Mesenchymal stem cell (in vitro differentiated cells and primary cell): ENCODE data around the gene PLXND1.

Source experiments
- DNase-seq: peaks from one replicate; pipeline ENCODE4 v3.0.0-alpha.2; 2013
- H2AFZ ChIP-seq: one replicate; pipeline ENCODE4 v1.6.1; 2013; ENCODE audit warnings: low read depth, mild to moderate bottlenecking, control low read depth, inconsistent platforms, low read length, moderate library complexity
- H2AK5ac ChIP-seq: 2 replicates; pipeline ENCODE4 v1.6.1; 2013; ENCODE audit warnings: low read length, moderate library complexity, mild to moderate bottlenecking, inconsistent platforms; ENCODE audit not compliant: severe bottlenecking
- H2BK120ac ChIP-seq: one replicate; pipeline ENCODE4 v1.6.1; 2013; ENCODE audit warnings: low read depth, mild to moderate bottlenecking, inconsistent platforms, low read length, moderate library complexity
- H2BK12ac ChIP-seq, 2 experiments: one replicate each; pipeline ENCODE4 v1.6.1; 2013; ENCODE audit warnings: inconsistent platforms in 2 of 2, low read length in 2 of 2, mild to moderate bottlenecking in 2 of 2, moderate library complexity in 2 of 2, control low read depth in 1 of 2
- H2BK15ac ChIP-seq: one replicate; pipeline ENCODE4 v1.6.1; 2013; ENCODE audit warnings: mild to moderate bottlenecking, low read depth, inconsistent platforms; ENCODE audit not compliant: poor library complexity, severe bottlenecking
- H2BK5ac ChIP-seq: 2 replicates; pipeline ENCODE4 v1.6.1; 2013; ENCODE audit warnings: low read depth, mild to moderate bottlenecking, low read length, control low read depth, inconsistent platforms; ENCODE audit not compliant: poor library complexity, severe bottlenecking
- H3K14ac ChIP-seq, 2 experiments: one replicate each; pipeline ENCODE4 v1.6.1; 2013; ENCODE audit warnings: inconsistent platforms in 2 of 2, low read length in 2 of 2, control low read depth in 1 of 2, mild to moderate bottlenecking in 1 of 2, moderate library complexity in 1 of 2
- H3K18ac ChIP-seq, 2 experiments: one replicate each; pipeline ENCODE4 v1.6.1; 2013; ENCODE audit warnings: inconsistent platforms in 2 of 2, low read length in 2 of 2, control low read depth in 1 of 2, low read depth in 1 of 2, mild to moderate bottlenecking in 1 of 2
- H3K23ac ChIP-seq, 2 experiments: one replicate each; pipeline ENCODE4 v1.6.1; 2013; ENCODE audit warnings: inconsistent platforms in 2 of 2, low read length in 2 of 2, mild to moderate bottlenecking in 2 of 2, moderate library complexity in 2 of 2, control low read depth in 1 of 2
- H3K27ac ChIP-seq: 2 replicates; pipeline ENCODE4 v1.5.1; 2013; ENCODE audit warnings: mild to moderate bottlenecking, moderate library complexity, low read length, control low read depth, inconsistent platforms; ENCODE audit not compliant: poor library complexity, severe bottlenecking
- H3K27me3 ChIP-seq, 2 experiments: 2 replicates each; pipeline versions ENCODE4 v1.6.1 to v1.7.0; 2013; ENCODE audit warnings: low read length in 2 of 2, mild to moderate bottlenecking in 2 of 2, moderate library complexity in 2 of 2, control low read depth in 1 of 2, inconsistent platforms in 1 of 2; ENCODE audit not compliant: control insufficient read depth in 1 of 2, insufficient read depth in 1 of 2
- H3K36me3 ChIP-seq, 2 experiments: 2 replicates each; pipeline versions ENCODE4 v1.6.1 to v1.7.0; 2013; ENCODE audit warnings: low read length in 2 of 2, control low read depth in 1 of 2, inconsistent platforms in 1 of 2, low read depth in 1 of 2, mild to moderate bottlenecking in 1 of 2; ENCODE audit not compliant: insufficient read depth in 2 of 2, control insufficient read depth in 1 of 2
- H3K4ac ChIP-seq, 2 experiments: one replicate each; pipeline ENCODE4 v1.6.1; 2013; ENCODE audit warnings: inconsistent platforms in 2 of 2, low read length in 2 of 2, mild to moderate bottlenecking in 2 of 2, moderate library complexity in 2 of 2, control low read depth in 1 of 2, low read depth in 1 of 2
- H3K4me1 ChIP-seq: 2 replicates; pipeline ENCODE4 v1.6.1; 2013; ENCODE audit warnings: low read depth, low read length, control low read depth; ENCODE audit not compliant: control insufficient read depth, insufficient read depth
- H3K4me2 ChIP-seq: 2 replicates; pipeline ENCODE4 v1.6.1; 2013; ENCODE audit warnings: low read length, mild to moderate bottlenecking, inconsistent platforms; ENCODE audit not compliant: poor library complexity, severe bottlenecking
- H3K4me3 ChIP-seq, 2 experiments: 2 replicates each; pipeline versions ENCODE4 v1.5.1 to v1.7.0; 2013; ENCODE audit warnings: low read length in 2 of 2, mild to moderate bottlenecking in 2 of 2, control low read depth in 1 of 2, low read depth in 1 of 2; ENCODE audit not compliant: insufficient read depth in 1 of 2
- H3K79me1 ChIP-seq: replicated peaks from 2 replicates; pipeline ENCODE4 v1.6.1; 2013; ENCODE audit warnings: mild to moderate bottlenecking, control low read depth, low read length, inconsistent platforms; ENCODE audit not compliant: poor library complexity, severe bottlenecking
- H3K9ac ChIP-seq: 2 replicates; pipeline ENCODE4 v1.7.0; 2013; ENCODE audit warnings: mild to moderate bottlenecking, low read length, moderate library complexity
- H3K9me3 ChIP-seq: 2 replicates; pipeline ENCODE4 v1.7.0; 2013; ENCODE audit warnings: mild to moderate bottlenecking, low read length; ENCODE audit not compliant: control insufficient read depth
- H4K8ac ChIP-seq: one replicate; pipeline ENCODE4 v1.6.1; 2013; ENCODE audit warnings: inconsistent platforms, mild to moderate bottlenecking, low read length, moderate library complexity
- H4K91ac ChIP-seq: one replicate; pipeline ENCODE4 v1.6.1; 2013; ENCODE audit warnings: mild to moderate bottlenecking, low read length, inconsistent platforms
- WGBS: methylation state at CpG from one replicate; pipeline ENCODE4 v1.1.7; 2013; ENCODE audit warnings: mixed read lengths; 5-methylcytosine and 5-hydroxymethylcytosine counted together

The PLXND1 gene

DNA sequence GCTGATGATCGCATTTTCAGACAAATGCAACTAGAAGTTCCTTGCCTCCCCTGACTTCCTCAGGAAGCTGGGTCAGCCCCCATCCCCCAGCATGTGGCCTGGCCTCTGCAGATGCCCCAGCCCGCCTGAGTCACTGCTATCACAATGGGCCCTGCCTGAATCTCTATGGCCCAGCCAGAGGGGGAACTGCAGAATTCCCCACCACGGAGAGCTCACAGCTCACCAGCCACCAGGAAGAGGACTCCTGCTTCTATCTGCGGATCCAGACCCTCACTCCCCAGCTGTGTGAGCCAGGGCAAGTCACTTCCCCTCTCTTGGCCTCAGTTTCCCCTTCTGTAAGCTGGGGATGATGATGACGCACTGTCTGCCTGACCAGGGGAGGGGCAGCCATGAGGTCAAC, 6.9 kb downstream of the PLXND1 start:
- Histone ChIP-seq H3K9me3 (no peaks in the 10 kb centered on the region), H3K36me3 (peaks cover 0 to 26% of the 10 kb centered on the region in 2 experiments), H3K18ac (peak overlapping the region; percentile 97 to 98), H3K4ac (peak overlapping the region; percentile 94 to 96), H4K8ac (peak overlapping the region; percentile 92), H3K9ac (peak overlapping the region; percentile 66), H2BK15ac (peak overlapping the region; percentile 87), H4K91ac (peak overlapping the region; percentile 100), H3K27me3 (no peaks in the 10 kb centered on the region), H3K79me1 (no peaks in the 10 kb centered on the region), H2AFZ (no peak overlapping the region), H2AK5ac (peak overlapping the region; percentile 85), H2BK5ac (no peak overlapping the region), H3K4me3 (no peak overlapping the region), H3K23ac (no peak overlapping the region), H3K27ac (peak overlapping the region; percentile 81), H2BK12ac (peak overlapping the region; percentile 95 to 96), H3K14ac (peak overlapping the region; percentile 25 to 91), H3K4me1 (peaks cover 86% of the 10 kb centered on the region), H3K4me2 (peak overlapping the region; percentile 25), H2BK120ac (peak overlapping the region; percentile 91)
- peak; percentile 93 for DNase-seq
- WGBS, result 21% methylated on average over 5 of the region's 5 CpGs

- Histone ChIP-seq H2BK15ac (peak overlapping the region; percentile 87), H3K27me3 (no peaks in the 10 kb centered on the region), H3K79me1 (no peaks in the 10 kb centered on the region), H3K4me3 (no peak overlapping the region), H2BK12ac (peak overlapping the region; percentile 69 to 96), H3K14ac (peak overlapping the region in 1 of 2 experiments; percentile 89), H2BK120ac (peak overlapping the region; percentile 91), H3K18ac (peak overlapping the region; percentile 92 to 98), H3K4ac (peak overlapping the region; percentile 78 to 96), H3K27ac (peak overlapping the region; percentile 81), H3K4me1 (peaks cover 85% of the 10 kb centered on the region), H2AK5ac (peak overlapping the region; percentile 83), H3K36me3 (peaks cover 0 to 25% of the 10 kb centered on the region in 2 experiments), H2BK5ac (no peak overlapping the region), H4K8ac (peak overlapping the region; percentile 83), H3K4me2 (no peak overlapping the region), H3K23ac (peak overlapping the region in 1 of 2 experiments; percentile 35), H2AFZ (no peak overlapping the region), H3K9ac (peak overlapping the region; percentile 66), H3K9me3 (no peaks in the 10 kb centered on the region), H4K91ac (peak overlapping the region; percentile 98)
- 81% methylated on average over 12 of the region's 19 CpGs for WGBS
- peak; percentile 23 for DNase-seq
These were observed 7.4 kb downstream of the PLXND1 start for GRCh38 chr3:129599073-129599472.

DNA sequence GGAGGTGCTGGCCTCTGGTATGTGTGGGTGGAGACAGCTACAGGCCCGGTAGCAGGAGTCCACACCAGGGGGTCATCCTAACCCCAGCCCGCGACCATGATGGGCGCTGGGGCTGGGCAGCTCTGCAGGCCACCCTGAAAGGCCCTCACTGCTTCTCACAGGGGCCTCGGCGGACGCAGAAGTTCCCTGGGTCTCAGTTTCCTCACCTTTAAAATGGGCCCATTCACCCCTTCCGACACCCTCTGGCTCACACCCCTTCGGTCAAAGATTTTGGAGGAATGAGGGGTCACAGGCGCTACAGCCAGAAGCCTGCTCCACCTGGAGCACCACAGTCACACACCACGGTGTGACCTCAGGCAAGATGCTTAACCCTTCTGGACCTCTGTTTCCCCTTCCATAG, 8.0 kb downstream of the PLXND1 start:
- peak overlapping the region; percentile 74 for H4K8ac ChIP-seq
- peak overlapping the region; percentile 49 for H2AK5ac ChIP-seq
- no peak overlapping the region for H3K4me3 ChIP-seq
- H3K23ac ChIP-seq, result peak overlapping the region in 1 of 2 experiments; percentile 61
- H2BK5ac ChIP-seq, result no peak overlapping the region
- peak overlapping the region; percentile 98 for H4K91ac ChIP-seq
- peak overlapping the region in 1 of 2 experiments; percentile 26 for H3K14ac ChIP-seq
- no peaks in the 10 kb centered on the region for H3K79me1 ChIP-seq
- H2BK15ac ChIP-seq, result peak overlapping the region; percentile 76
- peak overlapping the region; percentile 60 to 98 for H2BK12ac ChIP-seq
- H2AFZ ChIP-seq, result no peak overlapping the region
- H3K27ac ChIP-seq, result peak overlapping the region; percentile 96
- H3K36me3 ChIP-seq, result peaks cover 0 to 22% of the 10 kb centered on the region in 2 experiments
- H3K18ac ChIP-seq, result peak overlapping the region; percentile 96 to 97
- peak overlapping the region; percentile 86 for H3K9ac ChIP-seq
- 82% methylated on average over 10 of the region's 11 CpGs for WGBS
- H3K4me1 ChIP-seq, result peaks cover 83% of the 10 kb centered on the region
- peak overlapping the region; percentile 80 to 96 for H3K4ac ChIP-seq
- no peak overlapping the region for H3K4me2 ChIP-seq
- peak overlapping the region; percentile 45 for H2BK120ac ChIP-seq
- DNase-seq, result no peak
- no peaks in the 10 kb centered on the region for H3K9me3 ChIP-seq
- no peaks in the 10 kb centered on the region for H3K27me3 ChIP-seq

DNA sequence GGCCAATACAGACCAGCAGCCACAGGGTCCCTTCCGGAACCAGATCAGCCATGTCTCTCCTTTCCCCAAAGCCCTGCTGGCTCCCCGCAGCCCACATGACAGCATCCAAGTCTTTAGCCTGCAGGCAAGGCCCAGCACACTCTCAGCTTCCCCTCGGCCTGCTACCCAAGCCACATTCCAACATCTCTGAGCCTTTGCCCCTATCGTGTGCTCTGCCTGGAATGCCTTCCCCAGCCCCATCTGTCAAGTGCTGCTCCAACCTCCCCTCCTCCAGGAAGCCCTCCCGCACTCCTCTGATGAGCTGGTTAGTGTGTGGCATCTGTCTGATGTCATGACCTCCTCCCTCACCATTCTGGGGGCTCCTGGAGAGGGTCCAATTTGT, 8.5 kb downstream of the PLXND1 start:
- peaks cover 0 to 22% of the 10 kb centered on the region in 2 experiments for H3K36me3 ChIP-seq
- no peak overlapping the region for H2AFZ ChIP-seq
- peak overlapping the region in 1 of 2 experiments; percentile 80 for H3K14ac ChIP-seq
- H2BK5ac ChIP-seq, result no peak overlapping the region
- 27% methylated on average over 5 of the region's 5 CpGs for WGBS
- H3K23ac ChIP-seq, result peak overlapping the region in 1 of 2 experiments; percentile 51
- peak overlapping the region; percentile 62 for H2AK5ac ChIP-seq
- no peaks in the 10 kb centered on the region for H3K79me1 ChIP-seq
- H3K4me3 ChIP-seq, result peak overlapping the region in 1 of 2 experiments; percentile 67
- H2BK120ac ChIP-seq, result peak overlapping the region; percentile 95
- DNase-seq, result peak; percentile 70
- H3K18ac ChIP-seq, result peak overlapping the region; percentile 96 to 97
- no peaks in the 10 kb centered on the region for H3K27me3 ChIP-seq
- H3K9me3 ChIP-seq, result no peaks in the 10 kb centered on the region
- peak overlapping the region; percentile 95 to 96 for H3K4ac ChIP-seq
- peak overlapping the region; percentile 86 for H3K9ac ChIP-seq
- peak overlapping the region; percentile 60 to 98 for H2BK12ac ChIP-seq
- H4K91ac ChIP-seq, result peak overlapping the region; percentile 98
- H2BK15ac ChIP-seq, result peak overlapping the region; percentile 91
- peak overlapping the region; percentile 96 for H3K27ac ChIP-seq
- peaks cover 84% of the 10 kb centered on the region for H3K4me1 ChIP-seq
- peak overlapping the region; percentile 74 for H4K8ac ChIP-seq
- no peak overlapping the region for H3K4me2 ChIP-seq
